HepG2 (cell line): ENCODE results near the gene SNRNP48. TPM values are rescaled to one million over a fixed set of nuclear protein-coding genes. Genes with fewer than 3 reads are reported as not detected.
A peak's percentile ranks its signal among the peaks of the same experiment; 100 is the strongest.

Experiments
- DR1 ChIP-seq: sonication (generic); formaldehyde crosslinking; IDR thresholded peaks from 2 replicates; pipeline ENCODE4 v1.8.0; 2021; ENCODE audit warnings: mild to moderate bottlenecking, missing genetic modification reagents, inconsistent platforms
- FOXM1 ChIP-seq: sonication (generic); formaldehyde crosslinking; IDR thresholded peaks from 2 replicates; pipeline ENCODE4 v1.5.0; 2020; ENCODE audit warnings: missing genetic modification reagents
- JDP2 ChIP-seq: sonication (generic); formaldehyde crosslinking; IDR thresholded peaks from 2 replicates; pipeline ENCODE4 v1.8.1; 2022; ENCODE audit warnings: missing genetic modification reagents, borderline replicate concordance
- REL ChIP-seq: sonication (generic); formaldehyde crosslinking; conservative IDR thresholded peaks from 2 replicates; pipeline ENCODE4 v1.8.0; 2022; ENCODE audit warnings: mild to moderate bottlenecking, missing genetic modification reagents, moderate library complexity
- TCF7 ChIP-seq: sonication (generic); IDR thresholded peaks from 2 replicates; pipeline ENCODE4 v1.6.1; 2016; ENCODE audit warnings: antibody characterized with exemption, low read depth
- ZFP90 ChIP-seq: sonication (generic); formaldehyde crosslinking; IDR thresholded peaks from 2 replicates; pipeline ENCODE4 v1.8.0; 2022; ENCODE audit warnings: missing genetic modification reagents, mild to moderate bottlenecking, inconsistent platforms, borderline replicate concordance
- ZNF501 ChIP-seq: sonication (generic); formaldehyde crosslinking; IDR thresholded peaks from 2 replicates; pipeline ENCODE4 v1.5.1; 2020; ENCODE audit warnings: mild to moderate bottlenecking, moderate library complexity, missing genetic modification reagents
- ZNF547 ChIP-seq: sonication (generic); formaldehyde crosslinking; IDR thresholded peaks from 2 replicates; pipeline ENCODE4 v1.5.1; 2020; ENCODE audit warnings: mild to moderate bottlenecking, missing genetic modification reagents
- ZNF674 ChIP-seq: sonication (generic); formaldehyde crosslinking; IDR thresholded peaks from 2 replicates; pipeline ENCODE4 v1.5.0; 2020; ENCODE audit warnings: low read depth, mild to moderate bottlenecking, missing genetic modification reagents
- polyA plus RNA-seq, 8 experiments: library from polyadenylated mRNA; depleted of rRNA in 3 of 8; stranded (reverse) in 7 of 8; unstranded in 1 of 8; fragments of >200 nt; fragmentation: Illumina TruSeq in 4 of 8; extraction: Trizol in 4 of 8; gene quantifications; 2 replicates each; pipeline versions ENCODE4 v1.2.1 to v1.2.3, GENCODE V29; 2011 to 2016; ENCODE audit warnings: low read depth in 4 of 8, missing spikeins in 1 of 8, mixed read lengths in 1 of 8; ENCODE audit not compliant: insufficient read depth in 1 of 8
- total RNA-seq, 5 experiments: library from RNA; depleted of rRNA; stranded (reverse); fragments of >200 nt; fragmentation: Illumina TruSeq; extraction: Trizol; gene quantifications; 2 replicates each; pipeline ENCODE4 v1.2.3, GENCODE V29; 2016; ENCODE audit warnings: low read depth in 1 of 5
- TF ChIP-seq, protein P1 (sequence below): sonication (generic); formaldehyde crosslinking; IDR thresholded peaks from 2 replicates; pipeline ENCODE4 v1.4.0; 2020; ENCODE audit warnings: missing genetic modification reagents
- TF ChIP-seq, protein P2 (sequence below): IDR thresholded peaks from 2 replicates; pipeline ENCODE4 v1.6.1; 2016; ENCODE audit warnings: missing genetic modification reagents, missing compliant biosample characterization
- TF ChIP-seq, protein P3 (sequence below): sonication (generic); formaldehyde crosslinking; conservative IDR thresholded peaks from 2 replicates; pipeline ENCODE4 v1.8.0; 2022; ENCODE audit warnings: missing genetic modification reagents
- TF ChIP-seq, protein P4 (sequence below): IDR thresholded peaks from 2 replicates; pipeline ENCODE4 v1.6.1; 2018; ENCODE audit warnings: missing genetic modification reagents, mild to moderate bottlenecking, missing compliant biosample characterization
- TF ChIP-seq, protein P5 (sequence below): sonication (generic); formaldehyde crosslinking; conservative IDR thresholded peaks from 2 replicates; pipeline ENCODE4 v1.8.0; 2022; ENCODE audit warnings: mild to moderate bottlenecking, moderate library complexity, missing genetic modification reagents
- TF ChIP-seq, protein P6 (sequence below): sonication (generic); formaldehyde crosslinking; IDR thresholded peaks from 2 replicates; pipeline ENCODE4 v1.4.0; 2020; ENCODE audit warnings: mild to moderate bottlenecking, missing genetic modification reagents

SNRNP48 gene
- total and polyA plus RNA-seq, 2 of the 13 experiments (the other 11 are each of a cell fraction or from before 2014, with no cell fraction given), result 17.5 to 47.5 TPM

DNA sequence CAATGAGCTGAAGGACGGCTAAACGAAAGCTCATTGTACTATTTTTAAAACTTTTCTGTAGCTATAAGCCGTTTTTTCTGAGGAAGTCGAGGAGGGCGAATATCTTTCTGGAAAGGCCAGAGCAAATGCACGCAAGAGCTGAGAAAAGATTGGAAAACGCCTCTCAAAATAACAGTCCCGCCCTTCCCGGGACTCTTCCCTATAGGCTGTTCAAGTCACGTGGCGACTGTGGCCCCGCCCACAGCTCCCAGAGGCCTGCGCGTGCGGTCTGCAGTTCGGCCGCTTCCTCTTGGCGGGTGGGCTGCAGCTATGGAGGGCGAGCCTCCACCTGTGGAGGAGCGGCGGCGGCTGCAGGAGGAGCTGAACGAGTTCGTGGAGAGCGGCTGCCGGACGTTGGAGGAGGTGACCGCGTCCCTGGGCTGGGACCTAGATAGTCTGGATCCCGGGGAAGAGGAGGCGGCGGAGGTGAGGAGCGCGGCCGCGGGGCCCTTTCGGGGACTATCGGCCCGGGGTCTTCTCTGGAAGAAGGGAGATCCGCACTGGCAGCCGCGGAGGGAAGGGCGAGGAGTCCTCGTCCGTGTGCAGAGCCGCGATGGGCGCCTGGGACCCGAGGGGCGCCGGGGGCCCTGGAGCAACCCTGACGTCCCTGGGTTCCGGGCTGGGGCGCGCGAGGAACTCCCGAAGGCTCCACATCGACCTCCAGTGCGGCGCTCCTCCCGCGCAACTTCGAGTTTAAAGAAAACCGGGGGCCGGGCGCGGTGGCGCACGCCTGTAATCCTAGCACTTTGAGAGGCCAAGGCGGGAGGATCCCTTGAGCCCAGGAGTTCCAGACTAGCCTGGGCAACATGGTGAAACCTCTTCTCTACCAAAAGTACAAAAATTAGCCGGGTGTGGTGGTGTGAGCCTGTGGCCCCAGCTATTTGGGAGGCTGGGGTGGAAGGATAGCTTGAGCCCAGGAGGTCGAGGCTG, at the start of gene SNRNP48 (continued):
- TF ChIP-seq DR1 (CRISPR knock-in tag), result peak; percentile 56; the same call in 1 of the 2 replicates
- TF ChIP-seq, protein P1, sequence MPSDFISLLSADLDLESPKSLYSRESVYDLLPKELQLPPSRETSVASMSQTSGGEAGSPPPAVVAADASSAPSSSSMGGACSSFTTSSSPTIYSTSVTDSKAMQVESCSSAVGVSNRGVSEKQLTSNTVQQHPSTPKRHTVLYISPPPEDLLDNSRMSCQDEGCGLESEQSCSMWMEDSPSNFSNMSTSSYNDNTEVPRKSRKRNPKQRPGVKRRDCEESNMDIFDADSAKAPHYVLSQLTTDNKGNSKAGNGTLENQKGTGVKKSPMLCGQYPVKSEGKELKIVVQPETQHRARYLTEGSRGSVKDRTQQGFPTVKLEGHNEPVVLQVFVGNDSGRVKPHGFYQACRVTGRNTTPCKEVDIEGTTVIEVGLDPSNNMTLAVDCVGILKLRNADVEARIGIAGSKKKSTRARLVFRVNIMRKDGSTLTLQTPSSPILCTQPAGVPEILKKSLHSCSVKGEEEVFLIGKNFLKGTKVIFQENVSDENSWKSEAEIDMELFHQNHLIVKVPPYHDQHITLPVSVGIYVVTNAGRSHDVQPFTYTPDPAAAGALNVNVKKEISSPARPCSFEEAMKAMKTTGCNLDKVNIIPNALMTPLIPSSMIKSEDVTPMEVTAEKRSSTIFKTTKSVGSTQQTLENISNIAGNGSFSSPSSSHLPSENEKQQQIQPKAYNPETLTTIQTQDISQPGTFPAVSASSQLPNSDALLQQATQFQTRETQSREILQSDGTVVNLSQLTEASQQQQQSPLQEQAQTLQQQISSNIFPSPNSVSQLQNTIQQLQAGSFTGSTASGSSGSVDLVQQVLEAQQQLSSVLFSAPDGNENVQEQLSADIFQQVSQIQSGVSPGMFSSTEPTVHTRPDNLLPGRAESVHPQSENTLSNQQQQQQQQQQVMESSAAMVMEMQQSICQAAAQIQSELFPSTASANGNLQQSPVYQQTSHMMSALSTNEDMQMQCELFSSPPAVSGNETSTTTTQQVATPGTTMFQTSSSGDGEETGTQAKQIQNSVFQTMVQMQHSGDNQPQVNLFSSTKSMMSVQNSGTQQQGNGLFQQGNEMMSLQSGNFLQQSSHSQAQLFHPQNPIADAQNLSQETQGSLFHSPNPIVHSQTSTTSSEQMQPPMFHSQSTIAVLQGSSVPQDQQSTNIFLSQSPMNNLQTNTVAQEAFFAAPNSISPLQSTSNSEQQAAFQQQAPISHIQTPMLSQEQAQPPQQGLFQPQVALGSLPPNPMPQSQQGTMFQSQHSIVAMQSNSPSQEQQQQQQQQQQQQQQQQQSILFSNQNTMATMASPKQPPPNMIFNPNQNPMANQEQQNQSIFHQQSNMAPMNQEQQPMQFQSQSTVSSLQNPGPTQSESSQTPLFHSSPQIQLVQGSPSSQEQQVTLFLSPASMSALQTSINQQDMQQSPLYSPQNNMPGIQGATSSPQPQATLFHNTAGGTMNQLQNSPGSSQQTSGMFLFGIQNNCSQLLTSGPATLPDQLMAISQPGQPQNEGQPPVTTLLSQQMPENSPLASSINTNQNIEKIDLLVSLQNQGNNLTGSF (CRISPR knock-in tag), result no peak; the same call in 1 of the 2 replicates
- TF ChIP-seq, protein P2, sequence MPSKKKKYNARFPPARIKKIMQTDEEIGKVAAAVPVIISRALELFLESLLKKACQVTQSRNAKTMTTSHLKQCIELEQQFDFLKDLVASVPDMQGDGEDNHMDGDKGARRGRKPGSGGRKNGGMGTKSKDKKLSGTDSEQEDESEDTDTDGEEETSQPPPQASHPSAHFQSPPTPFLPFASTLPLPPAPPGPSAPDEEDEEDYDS (CRISPR knock-in tag), result peak; percentile 85; the same call in 1 of the 2 replicates
- TF ChIP-seq, protein P3, sequence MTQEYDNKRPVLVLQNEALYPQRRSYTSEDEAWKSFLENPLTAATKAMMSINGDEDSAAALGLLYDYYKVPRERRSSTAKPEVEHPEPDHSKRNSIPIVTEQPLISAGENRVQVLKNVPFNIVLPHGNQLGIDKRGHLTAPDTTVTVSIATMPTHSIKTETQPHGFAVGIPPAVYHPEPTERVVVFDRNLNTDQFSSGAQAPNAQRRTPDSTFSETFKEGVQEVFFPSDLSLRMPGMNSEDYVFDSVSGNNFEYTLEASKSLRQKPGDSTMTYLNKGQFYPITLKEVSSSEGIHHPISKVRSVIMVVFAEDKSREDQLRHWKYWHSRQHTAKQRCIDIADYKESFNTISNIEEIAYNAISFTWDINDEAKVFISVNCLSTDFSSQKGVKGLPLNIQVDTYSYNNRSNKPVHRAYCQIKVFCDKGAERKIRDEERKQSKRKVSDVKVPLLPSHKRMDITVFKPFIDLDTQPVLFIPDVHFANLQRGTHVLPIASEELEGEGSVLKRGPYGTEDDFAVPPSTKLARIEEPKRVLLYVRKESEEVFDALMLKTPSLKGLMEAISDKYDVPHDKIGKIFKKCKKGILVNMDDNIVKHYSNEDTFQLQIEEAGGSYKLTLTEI (CRISPR knock-in tag), result no peak
- no peak for TF ChIP-seq FOXM1 (CRISPR knock-in tag)
- TF ChIP-seq, protein P4, sequence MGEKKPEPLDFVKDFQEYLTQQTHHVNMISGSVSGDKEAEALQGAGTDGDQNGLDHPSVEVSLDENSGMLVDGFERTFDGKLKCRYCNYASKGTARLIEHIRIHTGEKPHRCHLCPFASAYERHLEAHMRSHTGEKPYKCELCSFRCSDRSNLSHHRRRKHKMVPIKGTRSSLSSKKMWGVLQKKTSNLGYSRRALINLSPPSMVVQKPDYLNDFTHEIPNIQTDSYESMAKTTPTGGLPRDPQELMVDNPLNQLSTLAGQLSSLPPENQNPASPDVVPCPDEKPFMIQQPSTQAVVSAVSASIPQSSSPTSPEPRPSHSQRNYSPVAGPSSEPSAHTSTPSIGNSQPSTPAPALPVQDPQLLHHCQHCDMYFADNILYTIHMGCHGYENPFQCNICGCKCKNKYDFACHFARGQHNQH (CRISPR knock-in tag), result peak; percentile 64; the same call in 1 of the 2 replicates
- no peak for TF ChIP-seq ZNF547 (CRISPR knock-in tag)
- TF ChIP-seq ZFP90, result peak; percentile 68; the same call in 1 of the 2 replicates
- TF ChIP-seq, protein P5, sequence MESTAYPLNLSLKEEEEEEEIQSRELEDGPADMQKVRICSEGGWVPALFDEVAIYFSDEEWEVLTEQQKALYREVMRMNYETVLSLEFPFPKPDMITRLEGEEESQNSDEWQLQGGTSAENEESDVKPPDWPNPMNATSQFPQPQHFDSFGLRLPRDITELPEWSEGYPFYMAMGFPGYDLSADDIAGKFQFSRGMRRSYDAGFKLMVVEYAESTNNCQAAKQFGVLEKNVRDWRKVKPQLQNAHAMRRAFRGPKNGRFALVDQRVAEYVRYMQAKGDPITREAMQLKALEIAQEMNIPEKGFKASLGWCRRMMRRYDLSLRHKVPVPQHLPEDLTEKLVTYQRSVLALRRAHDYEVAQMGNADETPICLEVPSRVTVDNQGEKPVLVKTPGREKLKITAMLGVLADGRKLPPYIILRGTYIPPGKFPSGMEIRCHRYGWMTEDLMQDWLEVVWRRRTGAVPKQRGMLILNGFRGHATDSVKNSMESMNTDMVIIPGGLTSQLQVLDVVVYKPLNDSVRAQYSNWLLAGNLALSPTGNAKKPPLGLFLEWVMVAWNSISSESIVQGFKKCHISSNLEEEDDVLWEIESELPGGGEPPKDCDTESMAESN (CRISPR knock-in tag), result peak; percentile 89
- peak; percentile 92 for TF ChIP-seq ZNF501 (CRISPR knock-in tag)
- TF ChIP-seq REL (CRISPR knock-in tag), result peak; percentile 85; the same call in 1 of the 2 replicates
- no peak; the same call in 1 of the 2 replicates for TF ChIP-seq JDP2
- TF ChIP-seq, protein P6, sequence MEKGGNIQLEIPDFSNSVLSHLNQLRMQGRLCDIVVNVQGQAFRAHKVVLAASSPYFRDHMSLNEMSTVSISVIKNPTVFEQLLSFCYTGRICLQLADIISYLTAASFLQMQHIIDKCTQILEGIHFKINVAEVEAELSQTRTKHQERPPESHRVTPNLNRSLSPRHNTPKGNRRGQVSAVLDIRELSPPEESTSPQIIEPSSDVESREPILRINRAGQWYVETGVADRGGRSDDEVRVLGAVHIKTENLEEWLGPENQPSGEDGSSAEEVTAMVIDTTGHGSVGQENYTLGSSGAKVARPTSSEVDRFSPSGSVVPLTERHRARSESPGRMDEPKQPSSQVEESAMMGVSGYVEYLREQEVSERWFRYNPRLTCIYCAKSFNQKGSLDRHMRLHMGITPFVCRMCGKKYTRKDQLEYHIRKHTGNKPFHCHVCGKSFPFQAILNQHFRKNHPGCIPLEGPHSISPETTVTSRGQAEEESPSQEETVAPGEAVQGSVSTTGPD (CRISPR knock-in tag), result no peak
- peak; percentile 27; the same call in 1 of the 2 replicates for TF ChIP-seq ZNF674
- no peak for TF ChIP-seq TCF7
